Breast epithelium (tissue), 3 donors: ENCODE measurements around the gene RPIA.

Experiments used
- CTCF ChIP-seq, 3 donors: fragments of 450-650 bp; IDR thresholded peaks; one replicate each; pipeline ENCODE4 v1.5.1; 2016 to 2017; ENCODE audit warnings: antibody characterized with exemption in 3 of 3, mild to moderate bottlenecking in 3 of 3, moderate library complexity in 3 of 3
- POLR2A ChIP-seq: fragments of 450-650 bp; IDR thresholded peaks from one replicate; pipeline ENCODE4 v1.6.1; 2016; ENCODE audit warnings: antibody characterized with exemption, mild to moderate bottlenecking, moderate library complexity

GRCh38 chr2:88686320-88686719, 5.2 kb upstream of the RPIA start:
- TF ChIP-seq CTCF (IDR thresholded peaks at IDR 0.05) = no peak
- TF ChIP-seq POLR2A = no peak
